Neuronal stem cell (in vitro differentiated cells): ENCODE results near the gene CDH13.

Experiments
- DNase-seq: peaks from one replicate; pipeline ENCODE4 v3.0.0-alpha.2; 2013; ENCODE audit warnings: low spot score
- H2AFZ ChIP-seq: one replicate; pipeline ENCODE4 v1.6.1; 2013; ENCODE audit warnings: mild to moderate bottlenecking, low read length, inconsistent platforms
- H2AK5ac ChIP-seq: 2 replicates; pipeline ENCODE4 v1.6.1; 2013; ENCODE audit warnings: low read depth, mild to moderate bottlenecking, inconsistent platforms, low read length, moderate library complexity, mixed read lengths
- H2BK120ac ChIP-seq: 2 replicates; pipeline ENCODE4 v1.6.1; 2013; ENCODE audit warnings: low read depth, mild to moderate bottlenecking, inconsistent platforms, low read length, moderate library complexity, mixed read lengths
- H2BK12ac ChIP-seq: one replicate; pipeline ENCODE4 v1.6.1; 2013; ENCODE audit warnings: low read length, inconsistent platforms
- H2BK15ac ChIP-seq: 2 replicates; pipeline ENCODE4 v1.6.1; 2013; ENCODE audit warnings: mild to moderate bottlenecking, low read length, inconsistent platforms, mixed read lengths
- H2BK5ac ChIP-seq: one replicate; pipeline ENCODE4 v1.6.1; 2013; ENCODE audit warnings: inconsistent platforms, mild to moderate bottlenecking, low read length, moderate library complexity
- H3K14ac ChIP-seq: one replicate; pipeline ENCODE4 v1.6.1; 2013; ENCODE audit warnings: low read length, inconsistent platforms
- H3K18ac ChIP-seq: 2 replicates; pipeline ENCODE4 v1.6.1; 2013; ENCODE audit warnings: low read length, inconsistent platforms
- H3K23ac ChIP-seq: 2 replicates; pipeline ENCODE4 v1.6.1; 2013; ENCODE audit warnings: low read depth, mild to moderate bottlenecking, mixed read lengths, low read length, inconsistent platforms; ENCODE audit not compliant: poor library complexity
- H3K27ac ChIP-seq: replicated peaks from 3 replicates; pipeline ENCODE4 v1.5.1; 2013; ENCODE audit warnings: low read length, inconsistent platforms
- H3K27me3 ChIP-seq, 3 experiments: 2 replicates each; pipeline ENCODE4 v1.6.1; 2013; ENCODE audit warnings: low read length in 3 of 3, mild to moderate bottlenecking in 2 of 3, inconsistent platforms in 1 of 3, low read depth in 1 of 3, mixed read lengths in 1 of 3, moderate library complexity in 1 of 3; ENCODE audit not compliant: control insufficient read depth in 3 of 3, insufficient read depth in 3 of 3
- H3K36me3 ChIP-seq, 2 donors: replicated peaks in 1 of 2; 2 replicates each; pipeline ENCODE4 v1.6.1; 2013; ENCODE audit warnings: low read length in 2 of 2; ENCODE audit not compliant: control insufficient read depth in 2 of 2, insufficient read depth in 2 of 2
- H3K4ac ChIP-seq: 2 replicates; pipeline ENCODE4 v1.6.1; 2013; ENCODE audit warnings: inconsistent platforms, mild to moderate bottlenecking, low read length, moderate library complexity
- H3K4me1 ChIP-seq, 2 donors: 1 replicate in 1 of 2; 2 replicates in 1 of 2; pipeline ENCODE4 v1.6.1; 2013; ENCODE audit warnings: low read length in 2 of 2, low read depth in 1 of 2; ENCODE audit not compliant: control insufficient read depth in 2 of 2, insufficient read depth in 1 of 2
- H3K4me2 ChIP-seq: one replicate; pipeline ENCODE4 v1.6.1; 2013; ENCODE audit warnings: mild to moderate bottlenecking, low read length, inconsistent platforms; ENCODE audit not compliant: insufficient read depth, poor library complexity, severe bottlenecking
- H3K4me3 ChIP-seq, 2 donors: 2 replicates each; pipeline ENCODE4 v1.5.1; 2013; ENCODE audit warnings: low read length in 2 of 2, mild to moderate bottlenecking in 2 of 2, inconsistent platforms in 1 of 2, moderate library complexity in 1 of 2
- H3K79me1 ChIP-seq: one replicate; pipeline ENCODE4 v1.6.1; 2013; ENCODE audit warnings: low read depth, mild to moderate bottlenecking, inconsistent platforms, low read length, moderate library complexity
- H3K9ac ChIP-seq: one replicate; pipeline ENCODE4 v1.6.1; 2013; ENCODE audit warnings: mild to moderate bottlenecking, low read depth, low read length, inconsistent platforms; ENCODE audit not compliant: poor library complexity
- H3K9me3 ChIP-seq, 2 donors: replicated peaks in 1 of 2; 2 replicates each; pipeline versions ENCODE3 to v1.6.1; 2013; ENCODE audit warnings: low read length in 2 of 2, mild to moderate bottlenecking in 2 of 2, inconsistent platforms in 1 of 2, low read depth in 1 of 2, mixed read lengths in 1 of 2, moderate library complexity in 1 of 2; ENCODE audit not compliant: control insufficient read depth in 2 of 2, insufficient read depth in 1 of 2
- H4K8ac ChIP-seq: one replicate; pipeline ENCODE4 v1.6.1; 2013; ENCODE audit warnings: low read depth, mild to moderate bottlenecking, inconsistent platforms, low read length, moderate library complexity
- H4K91ac ChIP-seq: one replicate; pipeline ENCODE4 v1.6.1; 2013; ENCODE audit warnings: low read length, low read depth, mild to moderate bottlenecking, inconsistent platforms; ENCODE audit not compliant: poor library complexity
- WGBS, 2 donors: extraction: QIAGEN DNeasy Blood & Tissue Kit; methylation state at CpG; one replicate each; pipeline ENCODE4 v1.1.7; 2013; ENCODE audit warnings: missing lambda C conversion rate in 2 of 2, mixed read lengths in 1 of 2; ENCODE audit not compliant: insufficient read length in 2 of 2, insufficient replicate concordance in 1 of 2; ENCODE audit errors: extremely low coverage in 2 of 2; 5-methylcytosine and 5-hydroxymethylcytosine counted together

The CDH13 gene

DNA sequence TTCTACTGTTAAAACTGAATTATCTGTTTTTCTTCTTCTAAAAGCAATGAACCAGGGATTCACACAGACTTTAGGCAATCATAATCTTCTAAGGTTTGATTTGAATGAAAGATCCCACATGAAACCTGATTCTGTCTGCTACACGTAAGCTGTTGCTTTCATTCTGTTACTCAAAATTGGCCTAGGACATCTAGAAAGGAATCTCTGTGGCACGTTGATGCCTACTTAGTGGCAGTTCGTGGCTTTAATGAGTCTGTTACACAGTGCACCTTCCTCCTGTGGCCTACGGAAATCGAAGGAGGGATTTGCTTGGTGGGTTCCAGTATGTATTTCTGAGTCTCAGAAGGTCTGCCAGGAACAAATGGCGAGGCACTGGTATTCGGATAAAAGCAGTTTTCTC, 691.6 kb downstream of the CDH13 start:
- H3K4me2 ChIP-seq: no peak overlapping the region
- H3K4me1 ChIP-seq: no peaks in the 10 kb centered on the region
- H2BK120ac ChIP-seq: no peak overlapping the region
- no peak overlapping the region for H2AFZ ChIP-seq
- H3K9ac ChIP-seq: no peak overlapping the region
- DNase-seq: no peak
- H4K8ac ChIP-seq: no peak overlapping the region
- no CpG with 5 or more reads among the region's 7 CpGs for WGBS, 2 donors
- no peak overlapping the region for H3K14ac ChIP-seq
- no peak overlapping the region for H3K4ac ChIP-seq
- H3K4me3 ChIP-seq: no peak overlapping the region
- no peak overlapping the region for H3K27ac ChIP-seq
- H3K23ac ChIP-seq: no peak overlapping the region
- no peaks in the 10 kb centered on the region for H3K9me3 ChIP-seq
- no peak overlapping the region for H4K91ac ChIP-seq
- H3K27me3 ChIP-seq: peaks cover 0 to 3% (median 0%) of the 10 kb centered on the region in 3 experiments
- no peak overlapping the region for H2BK12ac ChIP-seq
- H3K79me1 ChIP-seq: no peaks in the 10 kb centered on the region
- no peak overlapping the region for H2BK5ac ChIP-seq
- no peaks in the 10 kb centered on the region for H3K36me3 ChIP-seq
- no peak overlapping the region for H3K18ac ChIP-seq
- H2AK5ac ChIP-seq: no peak overlapping the region
- H2BK15ac ChIP-seq: no peak overlapping the region

DNA sequence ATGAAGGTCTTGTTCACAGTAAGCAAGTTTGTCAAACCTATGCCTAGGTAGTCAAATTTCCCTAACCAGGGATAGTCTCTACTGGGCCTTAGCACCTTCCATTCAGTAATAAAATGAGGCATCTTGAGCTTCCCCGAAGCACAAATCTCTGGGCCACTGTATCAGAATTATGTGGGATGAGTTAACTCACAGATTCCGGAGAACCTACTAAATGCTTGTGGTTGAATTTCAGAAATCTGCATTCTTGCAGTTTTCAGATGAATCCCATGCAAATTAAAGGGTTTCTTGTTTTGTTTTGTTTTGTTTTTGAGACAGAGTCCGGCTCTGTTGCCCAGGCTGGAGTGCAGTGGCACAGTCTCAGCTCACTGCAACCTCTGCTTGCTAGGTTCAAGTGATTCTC, 702.2 kb downstream of the CDH13 start:
- Histone ChIP-seq H2BK5ac (no peak overlapping the region), H3K4me1 (peaks cover 0 to 2% of the 10 kb centered on the region in 2 donors), H3K27me3 (no peaks in the 10 kb centered on the region), H3K14ac (no peak overlapping the region), H4K91ac (no peak overlapping the region), H3K4me3 (no peak overlapping the region), H2AK5ac (no peak overlapping the region), H3K23ac (no peak overlapping the region), H2AFZ (no peak overlapping the region), H2BK12ac (no peak overlapping the region), H3K79me1 (no peaks in the 10 kb centered on the region), H3K4ac (no peak overlapping the region), H4K8ac (no peak overlapping the region), H3K36me3 (no peaks in the 10 kb centered on the region), H3K27ac (no peak overlapping the region), H3K9me3 (no peaks in the 10 kb centered on the region), H3K9ac (no peak overlapping the region), H3K4me2 (no peak overlapping the region), H2BK15ac (no peak overlapping the region), H3K18ac (no peak overlapping the region), H2BK120ac (no peak overlapping the region)
- no peak for DNase-seq
- no CpG with 5 or more reads among the region's 3 CpGs for WGBS, 2 donors

DNA sequence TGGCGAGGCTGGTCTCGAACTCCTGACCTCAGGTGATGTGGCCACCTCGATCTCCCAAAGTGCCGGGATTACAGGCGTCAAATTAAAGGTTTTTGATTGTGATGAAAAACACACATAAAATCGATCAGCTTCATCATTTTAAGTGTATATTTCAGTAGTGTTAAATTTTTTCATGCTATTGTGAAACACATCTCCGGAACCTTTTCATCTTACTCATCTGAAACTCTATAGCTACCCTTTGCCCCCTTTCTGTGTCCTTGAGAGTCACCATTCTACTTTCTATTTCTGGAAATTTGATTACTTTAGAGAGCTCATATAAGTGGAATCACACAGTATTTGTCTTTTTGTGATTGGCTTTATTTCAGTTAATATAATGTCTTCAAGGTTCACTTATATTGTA, 702.7 kb downstream of the CDH13 start:
- Histone ChIP-seq H4K8ac (no peak overlapping the region), H3K79me1 (no peaks in the 10 kb centered on the region), H3K4ac (no peak overlapping the region), H3K4me3 (no peak overlapping the region), H3K14ac (no peak overlapping the region), H2BK120ac (no peak overlapping the region), H2BK15ac (no peak overlapping the region), H4K91ac (no peak overlapping the region), H3K4me1 (peaks cover 0 to 2% of the 10 kb centered on the region in 2 donors), H3K9ac (no peak overlapping the region), H2BK5ac (no peak overlapping the region), H3K4me2 (no peak overlapping the region), H3K18ac (no peak overlapping the region), H2AK5ac (no peak overlapping the region), H3K36me3 (no peaks in the 10 kb centered on the region), H2BK12ac (no peak overlapping the region), H3K9me3 (no peaks in the 10 kb centered on the region), H2AFZ (no peak overlapping the region), H3K27me3 (no peaks in the 10 kb centered on the region), H3K27ac (no peak overlapping the region), H3K23ac (no peak overlapping the region)
- WGBS, 2 donors: no CpG with 5 or more reads among the region's 7 CpGs
- DNase-seq: no peak

DNA sequence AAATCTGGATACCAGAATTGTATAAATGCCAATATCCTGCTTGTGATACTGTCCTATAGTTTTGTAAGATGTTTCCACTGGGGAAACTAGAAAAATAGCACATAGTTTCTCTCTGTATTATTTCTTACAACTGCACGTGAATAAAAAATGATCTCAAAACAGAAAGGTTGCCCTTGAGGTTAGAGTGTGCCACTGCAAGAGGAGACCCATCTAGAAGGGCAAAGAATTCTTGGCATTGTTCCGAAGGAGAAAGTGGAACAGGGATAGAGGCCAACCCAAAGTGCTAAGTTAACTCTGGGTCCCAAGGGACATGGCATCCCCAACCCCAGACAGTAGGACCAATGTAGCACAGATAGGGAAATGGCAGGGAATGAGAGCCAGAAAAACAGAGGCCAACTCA, 703.5 kb downstream of the CDH13 start:
- Histone ChIP-seq H3K9ac (no peak overlapping the region), H2BK120ac (no peak overlapping the region), H2BK12ac (no peak overlapping the region), H3K4me3 (no peak overlapping the region), H4K8ac (no peak overlapping the region), H3K23ac (no peak overlapping the region), H3K14ac (no peak overlapping the region), H3K9me3 (no peaks in the 10 kb centered on the region), H4K91ac (no peak overlapping the region), H2BK5ac (no peak overlapping the region), H3K4me2 (no peak overlapping the region), H3K4ac (no peak overlapping the region), H3K4me1 (peaks cover 0 to 2% of the 10 kb centered on the region in 2 donors), H3K79me1 (no peaks in the 10 kb centered on the region), H3K27ac (no peak overlapping the region), H3K18ac (no peak overlapping the region), H3K27me3 (no peaks in the 10 kb centered on the region), H3K36me3 (no peaks in the 10 kb centered on the region), H2AFZ (no peak overlapping the region), H2BK15ac (no peak overlapping the region), H2AK5ac (no peak overlapping the region)
- no peak for DNase-seq
- no CpG with 5 or more reads among the region's 2 CpGs for WGBS, 2 donors
